SH-SY5Y (cell line): ENCODE measurements around the gene ZSCAN20.

Experiments used
- GATA2 ChIP-seq: IDR thresholded peaks from 2 replicates; pipeline ENCODE4 v1.6.1; 2011; ENCODE audit warnings: mild to moderate bottlenecking, low read depth, low read length
- GATA3 ChIP-seq: IDR thresholded peaks from 2 replicates; pipeline ENCODE4 v1.6.1; 2011; ENCODE audit warnings: low read depth, mild to moderate bottlenecking, low read length, moderate library complexity

- TF ChIP-seq GATA2 (no peak), GATA3 (no peak)
Measured at GRCh38 chr1:33537885-33538284, 65.4 kb downstream of the ZSCAN20 start.
